A549 (cell line): Measurements from ENCODE around the gene PLD1.

Experiments
- PHF8 ChIP-seq: fragments of 200-600 bp; sonication (generic); IDR thresholded peaks from 2 replicates; pipeline ENCODE4 v1.6.1; 2016; ENCODE audit warnings: low read depth, mild to moderate bottlenecking, antibody characterized with exemption, moderate library complexity, borderline replicate concordance
- TF ChIP-seq, protein P1 (sequence below): fragments of >200 bp; sonication (Bioruptor Twin); formaldehyde crosslinking; IDR thresholded peaks from 3 replicates; pipeline ENCODE4 v1.5.1; 2016

DNA sequence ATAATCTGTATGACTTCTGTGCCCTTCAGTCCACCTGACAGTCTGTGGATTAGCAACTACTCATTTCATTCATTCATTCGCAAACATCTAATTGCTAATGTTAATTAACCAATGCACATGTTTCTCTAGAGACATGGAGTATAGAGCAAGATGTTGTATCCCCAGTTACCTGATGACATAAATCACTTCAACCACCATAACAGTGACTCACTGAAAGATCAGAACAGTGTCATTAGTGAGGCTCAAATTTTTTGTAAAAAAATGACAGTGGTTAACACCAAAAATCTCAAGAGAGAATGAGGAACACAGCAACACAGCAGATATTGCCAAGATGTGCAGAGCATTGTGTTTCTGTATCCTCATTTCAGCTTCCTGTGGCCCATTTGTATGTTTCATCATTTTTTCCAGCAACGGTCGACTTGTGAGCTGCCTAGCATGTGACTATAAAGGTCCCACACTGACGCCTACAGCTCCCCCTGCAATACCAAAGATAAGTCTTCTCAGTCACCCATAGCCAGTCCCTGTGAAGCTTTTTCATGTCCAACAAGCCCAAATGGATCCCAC, 3.7 kb upstream of the PLD1 start:
- TF ChIP-seq, protein P1, sequence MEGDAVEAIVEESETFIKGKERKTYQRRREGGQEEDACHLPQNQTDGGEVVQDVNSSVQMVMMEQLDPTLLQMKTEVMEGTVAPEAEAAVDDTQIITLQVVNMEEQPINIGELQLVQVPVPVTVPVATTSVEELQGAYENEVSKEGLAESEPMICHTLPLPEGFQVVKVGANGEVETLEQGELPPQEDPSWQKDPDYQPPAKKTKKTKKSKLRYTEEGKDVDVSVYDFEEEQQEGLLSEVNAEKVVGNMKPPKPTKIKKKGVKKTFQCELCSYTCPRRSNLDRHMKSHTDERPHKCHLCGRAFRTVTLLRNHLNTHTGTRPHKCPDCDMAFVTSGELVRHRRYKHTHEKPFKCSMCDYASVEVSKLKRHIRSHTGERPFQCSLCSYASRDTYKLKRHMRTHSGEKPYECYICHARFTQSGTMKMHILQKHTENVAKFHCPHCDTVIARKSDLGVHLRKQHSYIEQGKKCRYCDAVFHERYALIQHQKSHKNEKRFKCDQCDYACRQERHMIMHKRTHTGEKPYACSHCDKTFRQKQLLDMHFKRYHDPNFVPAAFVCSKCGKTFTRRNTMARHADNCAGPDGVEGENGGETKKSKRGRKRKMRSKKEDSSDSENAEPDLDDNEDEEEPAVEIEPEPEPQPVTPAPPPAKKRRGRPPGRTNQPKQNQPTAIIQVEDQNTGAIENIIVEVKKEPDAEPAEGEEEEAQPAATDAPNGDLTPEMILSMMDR, result no peak
- no peak for TF ChIP-seq PHF8
